NCI-H526 (cell line): Measurements from ENCODE around the gene BOC.
"Not testable (repeated sequence)": the region's sequence is repeated elsewhere in the genome, so short reads cannot be mapped to it uniquely, and the experiment has no call there.

ENCODE experiments used
- DNase-seq, 2 experiments: peaks; one replicate each; lab custom pipeline; 2025; lab: John Stamatoyannopoulos, UW

The BOC gene

GRCh38 chr3:113211330-113212149 is at the start of gene BOC:
Gene BOC, plus strand, starts transcription at chr3:113211557. Its CDS starts 38,246 bp downstream, at chr3:113249803.
- DNase-seq, result peak in 1 of 2 experiments; percentile 54

- DNase-seq, result no peak
Measured at GRCh38 chr3:113161661-113162060, 49.7 kb upstream of the BOC start.

GRCh38 chr3:113163152-113163551 is 48.2 kb upstream of the BOC start:
- no peak for DNase-seq

- no peak for DNase-seq
Measured at GRCh38 chr3:113165841-113166240, 45.5 kb upstream of the BOC start.

- DNase-seq, result peak; percentile 10 to 47
Measured at GRCh38 chr3:113166357-113166718, 45.0 kb upstream of the BOC start.

- DNase-seq, result peak; percentile 9 to 54
Measured at GRCh38 chr3:113166719-113167492, 44.5 kb upstream of the BOC start.

GRCh38 chr3:113167825-113168801 is 43.2 kb upstream of the BOC start:
- DNase-seq, result no peak

- no peak for DNase-seq
Measured at GRCh38 chr3:113169891-113170452, 41.4 kb upstream of the BOC start.

- DNase-seq, result no peak
Measured at GRCh38 chr3:113170771-113171170, 40.6 kb upstream of the BOC start.

- not testable (repeated sequence) for DNase-seq
Measured at GRCh38 chr3:113171675-113172300, 39.6 kb upstream of the BOC start.

- no peak for DNase-seq
Measured at GRCh38 chr3:113173102-113173501, 38.3 kb upstream of the BOC start.

GRCh38 chr3:113174304-113174703 is 37.1 kb upstream of the BOC start:
- no peak for DNase-seq

GRCh38 chr3:113174801-113175485 is 36.4 kb upstream of the BOC start:
- no peak for DNase-seq

- DNase-seq, result no peak
Measured at GRCh38 chr3:113177526-113177925, 33.8 kb upstream of the BOC start.

GRCh38 chr3:113179235-113179824 is 32.0 kb upstream of the BOC start:
- DNase-seq, result no peak

GRCh38 chr3:113183748-113184661 is 27.4 kb upstream of the BOC start:
- DNase-seq, result no peak

- no peak for DNase-seq
Measured at GRCh38 chr3:113185194-113185835, 26.0 kb upstream of the BOC start.

GRCh38 chr3:113186566-113186965 is 24.8 kb upstream of the BOC start:
- no peak for DNase-seq

GRCh38 chr3:113193288-113193687 is 18.1 kb upstream of the BOC start:
- DNase-seq, result no peak
